ENCODE data around the gene NSD1.

GRCh38 chr5:177349362-177349647, 215.7 kb downstream of the NSD1 start:
- no peak for TF ChIP-seq CTCF (IDR thresholded peaks at IDR 0.05)
- TF ChIP-seq POLR2A (IDR thresholded peaks at IDR 0.05), result no peak

All from testis (tissue), 2 donors.